GM20000 (cell line): ENCODE measurements around the gene C4B.

Experiments used
- DNase-seq: peaks from one replicate; pipeline ENCODE4 v3.0.0; 2012; ENCODE audit warnings: low spot score
- CTCF ChIP-seq: IDR thresholded peaks from 2 replicates; pipeline ENCODE4 v1.5.1; 2012; ENCODE audit warnings: mild to moderate bottlenecking, control low read depth; ENCODE audit errors: extremely low read depth, missing control alignments

C4B gene

GRCh38 chr6:32076321-32076809 is 61.8 kb downstream of the C4B start:
- TF ChIP-seq CTCF: no peak
- DNase-seq: no peak

GRCh38 chr6:32079566-32080290 is 65.1 kb downstream of the C4B start:
- no peak for TF ChIP-seq CTCF
- no peak for DNase-seq

GRCh38 chr6:32081168-32081990 is 66.8 kb downstream of the C4B start:
- no peak for DNase-seq
- no peak for TF ChIP-seq CTCF

GRCh38 chr6:32082478-32082877 is 67.9 kb downstream of the C4B start:
- no peak for DNase-seq

GRCh38 chr6:32082935-32083334 is 68.3 kb downstream of the C4B start:
- no peak for TF ChIP-seq CTCF
- DNase-seq: no peak

More at GRCh38 chr6:32082478-32082877, 67.9 kb downstream of the C4B start:
- TF ChIP-seq CTCF: no peak

GRCh38 chr6:32083812-32084768 is 69.5 kb downstream of the C4B start:
- TF ChIP-seq CTCF: no peak
- no peak for DNase-seq

- no peak for TF ChIP-seq CTCF
- DNase-seq: no peak
These were observed 70.2 kb downstream of the C4B start for GRCh38 chr6:32084780-32085179.
